Measurements from ENCODE around the gene GNAT2. TPM values are rescaled to one million over a fixed set of nuclear protein-coding genes. Genes with fewer than 3 reads are reported as not detected.

The GNAT2 gene
- total RNA-seq, 1 experiment from 2014 or later, result 0.52 TPM

GRCh38 chr1:109566982-109567381 lies 52.4 kb downstream of the GNAT2 start:
- BruUV-seq (replicated peaks), result no TSS peak
- Histone ChIP-seq H3K79me2 (ENCODE audit: low read depth) (peaks cover 95% of the 10 kb centered on the region), H3K9me2 (ENCODE audit: insufficient read depth) (no peaks in the 10 kb centered on the region), H3K4me2 (no peak overlapping the region), H3K9me3 (ENCODE audit: insufficient read depth, low read depth) (no peaks in the 10 kb centered on the region), H3K4me3 (no peak overlapping the region), H3F3A (ENCODE audit: insufficient read depth, low read depth) (peaks cover 49% of the 10 kb centered on the region), H3K36me3 (ENCODE audit: low read depth) (no peaks in the 10 kb centered on the region), H2AFZ (no peak overlapping the region), H3K4me1 (replicated peaks; ENCODE audit: insufficient read depth) (peaks cover 59% of the 10 kb centered on the region), H3K27ac (no peak overlapping the region), H4K20me1 (ENCODE audit: insufficient read depth) (peaks cover 40% of the 10 kb centered on the region), H3K27me3 (ENCODE audit: insufficient read depth, low read depth) (no peaks in the 10 kb centered on the region)
- intact Hi-C loops (cut with micrococcal nuclease; ENCODE audit: unreplicated experiment), result no loop called here
- ChIA-PET POLR2A (ENCODE audit: unreplicated experiment) (interaction anchor here (0.5 kb wide), 1 partner anchor 793 kb away, joined by 3 read pairs; no protein-coding TSS in a partner anchor), CTCF (no interaction called here)
- DNase-seq, result no peak
- TF ChIP-seq EZH2 (IDR thresholded peaks at IDR 0.05; ENCODE audit: low read depth) (no peak), CTCF (conservative IDR thresholded peaks at IDR 0.05) (no peak)

- ChIA-PET POLR2A (ENCODE audit: unreplicated experiment) (no interaction called here), CTCF (no interaction called here)
- no peak for DNase-seq
- Histone ChIP-seq H3K27ac (no peak overlapping the region), H3K4me1 (replicated peaks; ENCODE audit: insufficient read depth) (peaks cover 48% of the 10 kb centered on the region), H3K4me2 (no peak overlapping the region), H3K36me3 (ENCODE audit: low read depth) (no peaks in the 10 kb centered on the region), H3K27me3 (ENCODE audit: insufficient read depth, low read depth) (no peaks in the 10 kb centered on the region), H3K79me2 (ENCODE audit: low read depth) (peaks cover 100% of the 10 kb centered on the region), H3F3A (ENCODE audit: insufficient read depth, low read depth) (peaks cover 32% of the 10 kb centered on the region), H2AFZ (no peak overlapping the region), H4K20me1 (ENCODE audit: insufficient read depth) (peaks cover 50% of the 10 kb centered on the region), H3K9me3 (ENCODE audit: insufficient read depth, low read depth) (no peaks in the 10 kb centered on the region), H3K4me3 (no peak overlapping the region), H3K9me2 (ENCODE audit: insufficient read depth) (no peaks in the 10 kb centered on the region)
- intact Hi-C loops (cut with micrococcal nuclease; ENCODE audit: unreplicated experiment), result no loop called here
- TF ChIP-seq CTCF (conservative IDR thresholded peaks at IDR 0.05) (no peak), EZH2 (IDR thresholded peaks at IDR 0.05; ENCODE audit: low read depth) (no peak)
- BruUV-seq (replicated peaks), result no TSS peak
These were observed 54.2 kb downstream of the GNAT2 start for GRCh38 chr1:109565241-109565640.

GRCh38 chr1:109564194-109564878 lies 55.1 kb downstream of the GNAT2 start:
- POLR2A ChIA-PET (ENCODE audit: unreplicated experiment), result interaction anchor here (0.6 to 0.8 kb wide), 2 partner anchors 16 to 339 kb away, joined by 4 to 10 read pairs; partner anchors contain the start of gene GNAI3
- no peaks in the 10 kb centered on the region for H3K9me3 ChIP-seq (ENCODE audit: insufficient read depth, low read depth)
- H4K20me1 ChIP-seq (ENCODE audit: insufficient read depth), result peaks cover 53% of the 10 kb centered on the region
- no peaks in the 10 kb centered on the region for H3K27me3 ChIP-seq (ENCODE audit: insufficient read depth, low read depth)
- peaks cover 100% of the 10 kb centered on the region for H3K79me2 ChIP-seq (ENCODE audit: low read depth)
- intact Hi-C loops (cut with micrococcal nuclease; ENCODE audit: unreplicated experiment), result no loop called here
- no peak for DNase-seq
- no peak overlapping the region for H2AFZ ChIP-seq
- no peak overlapping the region for H3K4me3 ChIP-seq
- no peak overlapping the region for H3K27ac ChIP-seq
- H3K4me2 ChIP-seq, result no peak overlapping the region
- no peaks in the 10 kb centered on the region for H3K9me2 ChIP-seq (ENCODE audit: insufficient read depth)
- H3K36me3 ChIP-seq (ENCODE audit: low read depth), result no peaks in the 10 kb centered on the region
- TF ChIP-seq CTCF (conservative IDR thresholded peaks at IDR 0.05) (no peak), EZH2 (IDR thresholded peaks at IDR 0.05; ENCODE audit: low read depth) (no peak)
- H3F3A ChIP-seq (ENCODE audit: insufficient read depth, low read depth), result peaks cover 22% of the 10 kb centered on the region
- H3K4me1 ChIP-seq (replicated peaks; ENCODE audit: insufficient read depth), result peaks cover 39% of the 10 kb centered on the region
- no TSS peak for BruUV-seq (replicated peaks)
- CTCF ChIA-PET, result no interaction called here

Data from PC-9 (cell line).